ENCODE data around the gene VSIG10L2. TPM values are rescaled to one million over a fixed set of nuclear protein-coding genes. Genes with fewer than 3 reads are reported as not detected.

VSIG10L2 gene
- total and polyA plus RNA-seq, 4 donors = 0.09 to 0.72 TPM; not detected in 2

DNA sequence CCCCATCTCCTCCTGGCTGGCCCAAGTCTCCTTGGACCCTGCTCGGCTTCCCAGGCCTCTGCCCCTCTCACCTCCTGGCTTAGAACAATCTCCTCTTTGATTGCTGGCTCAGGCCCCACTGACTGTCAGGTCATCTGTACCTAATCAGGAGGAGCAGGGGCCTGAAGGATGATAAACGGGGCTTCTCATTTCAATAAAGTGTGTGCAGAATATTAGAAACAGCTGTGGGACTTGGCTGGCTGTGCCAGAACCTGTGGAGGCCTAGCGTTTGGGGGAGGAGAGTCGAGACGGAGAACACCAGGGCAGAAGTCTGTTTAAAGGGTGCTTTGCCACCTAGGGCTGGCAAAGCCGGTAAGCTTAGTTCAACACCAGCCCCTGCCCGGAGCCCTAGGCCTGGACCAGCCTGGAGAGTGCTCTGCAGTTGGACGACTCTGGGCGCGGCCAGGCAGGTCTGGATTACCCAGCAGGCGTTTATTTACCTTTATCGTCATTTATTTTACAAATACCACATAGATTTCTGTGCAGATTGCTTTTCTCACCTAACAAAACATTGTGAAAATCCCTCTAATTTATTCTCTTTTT lies 10.1 kb upstream of the VSIG10L2 start:
- 71% methylated on average over 12 of the region's 12 CpGs for WGBS (ENCODE audit: insufficient coverage)
- H3K27ac ChIP-seq (ENCODE audit: low read depth, low read length) = peak overlapping the region; percentile 30

DNA sequence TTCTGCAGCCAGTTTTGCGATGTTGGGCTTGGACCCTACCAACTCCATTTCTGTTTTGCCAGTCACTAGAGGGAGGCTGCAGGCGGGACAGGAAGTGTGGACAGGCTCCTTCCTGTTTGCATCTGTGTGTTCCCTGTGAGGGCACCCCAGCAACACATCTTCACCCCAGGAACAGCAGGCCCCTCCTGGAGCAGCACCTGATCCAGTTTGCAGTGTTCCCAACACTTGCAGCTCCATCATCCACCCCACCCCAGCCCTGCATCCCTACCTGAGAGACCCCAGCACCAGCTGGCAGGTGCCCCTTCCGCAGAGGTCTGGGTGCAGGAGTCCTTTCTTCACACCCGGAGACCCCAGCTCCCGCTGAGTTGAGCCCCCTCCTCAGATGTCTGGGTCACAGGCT lies 7.4 kb upstream of the VSIG10L2 start:
- Histone ChIP-seq H3K9me3 (ENCODE audit: control insufficient read depth, insufficient read depth, low read length) (no peaks in the 10 kb centered on the region), H3K27me3 (ENCODE audit: control insufficient read depth, insufficient read depth, low read length) (peaks cover 6% of the 10 kb centered on the region), H3K4me3 (ENCODE audit: low read depth, low read length) (no peak overlapping the region), H3K36me3 (ENCODE audit: control insufficient read depth, insufficient read depth, low read length) (no peaks in the 10 kb centered on the region), H3K27ac (ENCODE audit: low read depth, low read length) (no peak overlapping the region), H3K4me1 (ENCODE audit: control insufficient read depth, insufficient read depth, low read length) (peaks cover 17% of the 10 kb centered on the region)
- 95% methylated on average over 5 of the region's 5 CpGs for WGBS (ENCODE audit: insufficient coverage)
- no peak for DNase-seq (ENCODE audit: low read depth in 4 of 6, low spot score in 6 of 6)

More for the DNA sequence above, 10.1 kb upstream of the VSIG10L2 start:
- Histone ChIP-seq H3K36me3 (ENCODE audit: control insufficient read depth, insufficient read depth, low read length) (no peaks in the 10 kb centered on the region), H3K4me3 (ENCODE audit: low read depth, low read length) (no peak overlapping the region), H3K27me3 (ENCODE audit: control insufficient read depth, insufficient read depth, low read length) (no peaks in the 10 kb centered on the region), H3K9me3 (ENCODE audit: control insufficient read depth, insufficient read depth, low read length) (no peaks in the 10 kb centered on the region), H3K4me1 (ENCODE audit: control insufficient read depth, insufficient read depth, low read length) (peaks cover 6% of the 10 kb centered on the region)
- DNase-seq (ENCODE audit: low read depth in 4 of 6, low spot score in 6 of 6) = peak in 1 of 6 donors; percentile 35

DNA sequence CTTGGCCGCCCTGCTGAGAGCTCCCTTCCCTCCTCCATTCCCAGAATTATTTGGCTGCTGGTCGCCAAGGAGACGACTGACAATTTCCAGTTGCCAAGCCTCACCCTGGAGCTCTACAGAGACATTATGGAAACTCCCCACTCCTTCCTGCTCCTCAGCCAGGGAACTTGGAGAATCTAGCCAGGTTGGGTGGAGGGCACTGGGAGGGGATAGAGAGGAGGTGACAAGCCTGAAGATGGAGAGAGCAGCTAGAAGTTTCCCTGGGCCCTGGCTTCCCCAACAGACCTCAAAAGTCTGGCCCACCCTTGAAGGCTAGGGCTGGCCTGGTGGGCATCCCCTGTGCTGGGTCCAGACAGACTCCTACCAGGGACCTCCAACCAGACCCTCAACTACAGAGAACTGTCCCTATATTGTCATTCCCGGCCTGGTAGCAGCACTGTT lies 6.7 kb upstream of the VSIG10L2 start:
- peak in 1 of 6 donors; percentile 59 for DNase-seq (ENCODE audit: low read depth in 4 of 6, low spot score in 6 of 6)
- Histone ChIP-seq H3K4me3 (ENCODE audit: low read depth, low read length) (no peak overlapping the region), H3K27me3 (ENCODE audit: control insufficient read depth, insufficient read depth, low read length) (peaks cover 6% of the 10 kb centered on the region), H3K36me3 (ENCODE audit: control insufficient read depth, insufficient read depth, low read length) (no peaks in the 10 kb centered on the region), H3K9me3 (ENCODE audit: control insufficient read depth, insufficient read depth, low read length) (no peaks in the 10 kb centered on the region), H3K27ac (ENCODE audit: low read depth, low read length) (no peak overlapping the region), H3K4me1 (ENCODE audit: control insufficient read depth, insufficient read depth, low read length) (peaks cover 17% of the 10 kb centered on the region)
- WGBS (ENCODE audit: insufficient coverage) = no CpG with 5 or more reads among the region's 4 CpGs

DNA sequence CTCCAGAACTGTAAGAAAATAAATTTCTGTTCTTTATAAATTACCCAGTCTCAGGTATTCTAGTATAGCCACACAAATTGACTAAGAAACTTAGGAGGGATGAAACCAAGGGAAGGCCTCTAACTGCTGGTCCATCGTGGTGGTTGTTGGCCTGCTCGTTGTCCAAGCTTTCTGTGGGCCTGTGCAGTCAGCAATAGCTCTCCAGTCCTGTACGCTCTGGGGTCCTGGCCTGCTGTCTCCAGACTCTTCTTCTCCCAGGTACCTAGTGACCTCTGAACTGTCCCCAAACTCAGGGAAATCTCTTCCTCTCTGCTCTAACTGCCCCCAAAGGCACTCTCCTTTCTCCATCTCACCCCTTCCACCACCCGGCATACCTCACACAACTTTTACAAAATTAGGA lies 5.7 kb upstream of the VSIG10L2 start:
- H3K4me1 ChIP-seq (ENCODE audit: control insufficient read depth, insufficient read depth, low read length) = peaks cover 17% of the 10 kb centered on the region

DNA sequence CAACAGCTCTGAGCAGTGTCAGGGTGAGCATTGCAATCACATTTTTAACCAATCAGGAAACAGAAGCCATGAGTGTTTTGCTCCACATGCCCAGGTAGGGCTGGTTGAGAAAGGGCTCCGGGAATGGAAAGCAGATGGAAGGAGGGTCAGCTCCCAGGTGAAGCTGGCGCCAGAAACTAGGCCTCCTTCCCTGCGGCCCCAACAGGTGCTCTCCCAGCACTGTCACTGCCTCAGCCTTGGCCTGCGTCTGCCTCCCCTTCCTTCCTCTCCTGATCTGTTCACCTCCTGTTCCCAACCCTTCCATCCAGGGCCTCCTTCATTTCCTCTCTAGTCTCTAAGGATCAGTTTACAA lies 4.6 kb upstream of the VSIG10L2 start:
- Histone ChIP-seq H3K4me3 (ENCODE audit: low read depth, low read length) (no peak overlapping the region), H3K4me1 (ENCODE audit: control insufficient read depth, insufficient read depth, low read length) (peaks cover 17% of the 10 kb centered on the region), H3K27me3 (ENCODE audit: control insufficient read depth, insufficient read depth, low read length) (peaks cover 6% of the 10 kb centered on the region), H3K27ac (ENCODE audit: low read depth, low read length) (no peak overlapping the region), H3K9me3 (ENCODE audit: control insufficient read depth, insufficient read depth, low read length) (no peaks in the 10 kb centered on the region), H3K36me3 (ENCODE audit: control insufficient read depth, insufficient read depth, low read length) (no peaks in the 10 kb centered on the region)
- WGBS (ENCODE audit: insufficient coverage) = 67% methylated on average over 4 of the region's 4 CpGs
- no peak for DNase-seq (ENCODE audit: low read depth in 4 of 6, low spot score in 6 of 6)

More for the DNA sequence above, 5.7 kb upstream of the VSIG10L2 start:
- Histone ChIP-seq H3K4me3 (ENCODE audit: low read depth, low read length) (no peak overlapping the region), H3K36me3 (ENCODE audit: control insufficient read depth, insufficient read depth, low read length) (no peaks in the 10 kb centered on the region), H3K9me3 (ENCODE audit: control insufficient read depth, insufficient read depth, low read length) (no peaks in the 10 kb centered on the region), H3K27me3 (ENCODE audit: control insufficient read depth, insufficient read depth, low read length) (peaks cover 6% of the 10 kb centered on the region), H3K27ac (ENCODE audit: low read depth, low read length) (no peak overlapping the region)
- no peak for DNase-seq (ENCODE audit: low read depth in 4 of 6, low spot score in 6 of 6)
- 98% methylated on average over 3 of the region's 4 CpGs for WGBS (ENCODE audit: insufficient coverage)

DNA sequence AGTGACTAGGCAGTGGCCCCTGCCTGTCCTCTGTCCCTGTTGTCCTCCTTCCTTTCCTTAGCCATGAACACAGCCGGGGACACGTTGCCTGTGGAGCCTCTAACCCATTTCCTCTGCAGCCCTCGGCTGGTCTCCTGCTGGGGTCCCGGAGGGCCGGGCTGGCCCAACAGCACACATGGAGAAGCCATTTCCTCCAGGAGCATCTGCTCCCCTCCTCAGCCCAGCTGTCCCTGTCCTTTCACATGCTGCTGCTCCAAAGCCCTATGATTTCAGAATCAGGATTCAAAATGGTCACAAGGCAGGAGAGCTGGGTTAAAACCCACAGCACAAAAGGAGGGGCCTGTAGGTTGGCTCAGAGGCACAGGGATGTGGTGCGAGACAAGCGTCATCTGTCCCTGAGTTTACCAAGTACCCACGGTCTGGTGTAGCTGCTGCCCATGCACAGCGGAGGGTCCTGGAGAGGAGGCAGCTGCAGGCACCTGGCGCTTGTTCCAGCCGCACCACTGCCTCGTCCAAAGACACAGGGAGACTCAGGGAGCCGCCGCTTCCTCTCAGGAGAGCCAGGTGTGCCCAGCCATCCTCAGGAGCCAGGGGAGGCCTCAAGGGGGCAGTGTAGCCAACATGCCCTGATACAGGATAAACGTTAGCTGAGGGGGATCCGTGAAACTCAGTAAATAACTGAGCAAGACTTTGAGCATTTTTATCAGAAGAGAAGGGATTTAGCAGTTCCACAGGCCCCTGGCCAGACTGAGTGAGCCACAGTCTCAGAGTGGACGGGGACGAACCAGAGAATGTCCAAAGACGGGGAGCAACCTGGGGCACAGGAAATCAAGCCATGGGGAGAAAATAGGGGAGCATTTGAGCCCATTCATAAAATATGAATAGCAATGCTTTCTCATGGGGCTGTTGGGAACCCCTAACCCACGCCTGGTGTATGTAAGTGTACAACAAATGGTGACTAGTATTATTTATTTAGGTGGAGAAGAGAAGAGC lies 3.9 kb upstream of the VSIG10L2 start:
- DNase-seq (ENCODE audit: low read depth in 4 of 6, low spot score in 6 of 6) = peak in 2 of 6 donors; percentile 47 to 60
- Histone ChIP-seq H3K27me3 (ENCODE audit: control insufficient read depth, insufficient read depth, low read length) (peaks cover 6% of the 10 kb centered on the region), H3K9me3 (ENCODE audit: control insufficient read depth, insufficient read depth, low read length) (no peaks in the 10 kb centered on the region), H3K36me3 (ENCODE audit: control insufficient read depth, insufficient read depth, low read length) (no peaks in the 10 kb centered on the region), H3K27ac (ENCODE audit: low read depth, low read length) (no peak overlapping the region), H3K4me1 (ENCODE audit: control insufficient read depth, insufficient read depth, low read length) (peaks cover 17% of the 10 kb centered on the region), H3K4me3 (ENCODE audit: low read depth, low read length) (no peak overlapping the region)
- 19% methylated on average over 18 of the region's 20 CpGs for WGBS (ENCODE audit: insufficient coverage)

DNA sequence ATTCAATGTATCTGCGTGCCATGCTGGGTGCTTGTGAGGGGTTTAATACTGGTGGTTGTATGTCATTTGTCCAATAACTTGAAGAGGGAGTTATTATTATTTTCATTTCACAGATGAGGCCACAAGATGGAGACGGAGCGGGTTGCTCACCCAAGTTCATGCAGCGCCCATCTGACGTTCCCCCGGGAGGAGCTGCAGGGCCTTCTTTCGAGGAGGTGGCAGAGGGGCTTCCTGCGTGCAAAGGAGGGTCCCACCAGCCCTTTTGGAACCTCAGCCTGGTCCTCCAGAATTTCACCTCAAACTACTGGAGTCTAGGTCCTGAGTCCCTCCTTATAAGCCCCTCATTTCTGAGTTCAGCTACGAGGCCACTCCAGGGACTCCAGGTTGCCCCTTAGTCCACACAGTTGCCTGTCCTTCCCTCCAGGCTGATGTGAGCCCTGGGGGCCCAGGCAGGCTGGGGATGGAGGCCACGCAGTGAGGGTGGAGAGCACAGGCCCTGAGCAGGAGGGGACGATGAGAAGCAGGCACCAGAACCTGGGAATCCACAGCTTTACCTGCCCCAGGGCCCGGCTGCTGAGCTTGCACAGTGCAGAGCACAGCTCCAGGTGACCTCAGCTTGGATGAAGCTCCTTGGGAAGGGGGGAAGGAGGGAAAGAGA lies 2.9 kb upstream of the VSIG10L2 start:
- 85% methylated on average over 11 of the region's 12 CpGs for WGBS (ENCODE audit: insufficient coverage)
- no peak for DNase-seq (ENCODE audit: low read depth in 4 of 6, low spot score in 6 of 6)
- Histone ChIP-seq H3K9me3 (ENCODE audit: control insufficient read depth, insufficient read depth, low read length) (no peaks in the 10 kb centered on the region), H3K4me1 (ENCODE audit: control insufficient read depth, insufficient read depth, low read length) (peaks cover 17% of the 10 kb centered on the region), H3K27me3 (ENCODE audit: control insufficient read depth, insufficient read depth, low read length) (peaks cover 6% of the 10 kb centered on the region), H3K36me3 (ENCODE audit: control insufficient read depth, insufficient read depth, low read length) (peaks cover 5% of the 10 kb centered on the region), H3K27ac (ENCODE audit: low read depth, low read length) (no peak overlapping the region), H3K4me3 (ENCODE audit: low read depth, low read length) (no peak overlapping the region)

DNA sequence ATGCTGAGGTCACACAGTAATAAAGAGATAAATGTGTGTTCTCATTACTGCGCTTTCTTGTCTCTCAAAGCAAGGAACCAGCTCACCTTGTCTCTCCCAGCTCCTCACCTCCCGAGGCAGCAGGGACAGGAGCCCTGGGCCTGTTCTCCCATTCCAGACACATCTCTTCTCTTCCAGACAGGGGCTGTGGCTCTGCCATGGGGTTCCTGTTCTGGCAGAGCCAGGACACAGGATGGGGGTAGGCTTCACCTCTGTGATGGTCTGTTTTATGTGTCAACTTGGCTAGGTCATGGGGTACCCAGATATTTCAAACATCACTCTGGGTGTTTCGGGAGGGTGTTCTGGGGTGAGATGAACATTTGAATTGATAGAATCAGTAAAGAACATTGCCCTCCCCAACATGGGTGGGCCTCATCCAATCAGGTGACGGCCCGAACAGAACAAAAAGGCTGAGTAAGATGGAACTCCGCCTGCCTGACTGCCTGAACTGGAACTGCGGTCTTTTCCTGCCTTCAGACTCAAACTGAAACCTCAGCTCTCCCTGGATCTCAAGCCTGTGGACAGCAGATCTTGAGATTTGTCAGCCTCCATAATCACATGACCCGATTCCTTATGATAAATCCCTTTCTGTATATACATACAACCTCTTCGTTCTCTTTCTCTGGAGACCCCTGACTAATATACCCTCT lies 2.0 kb upstream of the VSIG10L2 start:
- H3K27me3 ChIP-seq (ENCODE audit: control insufficient read depth, insufficient read depth, low read length) = peaks cover 6% of the 10 kb centered on the region
- peaks cover 17% of the 10 kb centered on the region for H3K4me1 ChIP-seq (ENCODE audit: control insufficient read depth, insufficient read depth, low read length)
- 81% methylated on average over 6 of the region's 9 CpGs for WGBS (ENCODE audit: insufficient coverage)
- peaks cover 11% of the 10 kb centered on the region for H3K36me3 ChIP-seq (ENCODE audit: control insufficient read depth, insufficient read depth, low read length)
- no peak for DNase-seq (ENCODE audit: low read depth in 4 of 6, low spot score in 6 of 6)
- H3K9me3 ChIP-seq (ENCODE audit: control insufficient read depth, insufficient read depth, low read length) = no peaks in the 10 kb centered on the region
- H3K4me3 ChIP-seq (ENCODE audit: low read depth, low read length) = no peak overlapping the region
- no peak overlapping the region for H3K27ac ChIP-seq (ENCODE audit: low read depth, low read length)

DNA sequence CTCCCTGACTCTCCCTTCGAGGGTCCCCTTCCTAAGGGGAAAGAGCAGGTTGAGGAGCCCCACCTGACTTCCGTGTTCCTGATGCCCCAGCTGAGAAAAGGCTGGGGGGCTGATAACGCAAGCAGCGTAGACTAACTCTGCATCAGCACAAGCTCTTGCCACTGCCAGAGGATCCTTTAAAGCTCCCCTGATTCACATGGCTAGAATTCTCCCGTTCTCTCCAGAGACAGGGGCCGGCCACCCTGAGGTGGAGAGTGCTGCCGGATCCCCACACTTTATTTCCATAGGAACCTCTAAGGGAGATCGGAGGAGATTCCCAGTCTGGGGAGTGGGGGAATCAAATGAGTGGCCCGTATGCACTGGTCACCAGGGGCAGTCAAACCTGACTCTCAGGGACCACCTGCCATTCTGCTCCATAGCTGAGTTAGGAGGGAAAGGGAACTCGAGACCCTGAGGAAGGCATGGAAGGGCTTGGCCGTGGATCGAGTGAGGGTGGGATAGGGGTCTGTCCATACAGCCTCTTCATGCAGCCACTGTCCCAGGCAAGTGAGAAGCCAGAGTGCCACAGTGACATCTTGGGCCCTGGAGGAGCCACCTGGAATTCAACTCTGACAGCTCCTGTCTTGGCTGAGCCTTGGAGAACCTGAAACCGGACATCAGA lies 1.4 kb upstream of the VSIG10L2 start:
- Histone ChIP-seq H3K9me3 (ENCODE audit: control insufficient read depth, insufficient read depth, low read length) (no peaks in the 10 kb centered on the region), H3K27me3 (ENCODE audit: control insufficient read depth, insufficient read depth, low read length) (peaks cover 6% of the 10 kb centered on the region), H3K36me3 (ENCODE audit: control insufficient read depth, insufficient read depth, low read length) (peaks cover 11% of the 10 kb centered on the region), H3K4me1 (ENCODE audit: control insufficient read depth, insufficient read depth, low read length) (peaks cover 11% of the 10 kb centered on the region), H3K27ac (ENCODE audit: low read depth, low read length) (no peak overlapping the region), H3K4me3 (ENCODE audit: low read depth, low read length) (no peak overlapping the region)
- 74% methylated on average over 9 of the region's 13 CpGs for WGBS (ENCODE audit: insufficient coverage)
- DNase-seq (ENCODE audit: low read depth in 4 of 6, low spot score in 6 of 6) = no peak

Measured in spinal cord (tissue), 10 donors.